SK-N-SH (cell line): ENCODE results near the gene IL20.

Experiments used
- CTCF ChIP-seq: fragments of 200-600 bp; sonication (generic); IDR thresholded peaks from 2 replicates; pipeline ENCODE4 v1.6.1; 2017; ENCODE audit warnings: antibody characterized with exemption, mild to moderate bottlenecking, moderate library complexity
- FOXJ3 ChIP-seq: sonication (generic); formaldehyde crosslinking; IDR thresholded peaks from 2 replicates; pipeline ENCODE4 v1.5.1; 2020; ENCODE audit warnings: mild to moderate bottlenecking, missing genetic modification reagents
- MXI1 ChIP-seq: IDR thresholded peaks from 2 replicates; pipeline ENCODE4 v1.6.1; 2012; ENCODE audit warnings: mild to moderate bottlenecking, low read depth, low read length, improper control_type of control experiment
- POLR2AphosphoS5 ChIP-seq: IDR thresholded peaks from 2 replicates; pipeline ENCODE4 v1.6.1; 2012; ENCODE audit warnings: low read depth, low read length
- RCOR1 ChIP-seq: fragments of 150-350 bp; IDR thresholded peaks from 2 replicates; pipeline ENCODE4 v1.6.1; 2017; ENCODE audit warnings: antibody characterized with exemption, low read length
- REST ChIP-seq: IDR thresholded peaks from 2 replicates; pipeline ENCODE4 v1.6.1; 2012; ENCODE audit warnings: mild to moderate bottlenecking, low read depth, low read length, moderate library complexity
- RXRA ChIP-seq: IDR thresholded peaks from 2 replicates; pipeline ENCODE4 v1.4.0; 2012; ENCODE audit warnings: low read depth, mild to moderate bottlenecking, borderline replicate concordance

GRCh38 chr1:206915030-206915735 lies 49.8 kb downstream of the IL20 start:
- TF ChIP-seq CTCF, result no peak
- TF ChIP-seq RCOR1, result no peak
- TF ChIP-seq RXRA, result no peak
- TF ChIP-seq POLR2AphosphoS5, result no peak
- TF ChIP-seq MXI1, result no peak
- no peak for TF ChIP-seq FOXJ3 (CRISPR knock-in tag)
- no peak for TF ChIP-seq REST
